ENCODE results near the gene ASB8.

The ASB8 gene

GRCh38 chr12:48157018-48157888 lies at the start of gene ASB8:
ASB8 (minus strand) TSS chr12:48157515; CDS start chr12:48153496, 4,019 bp downstream.
- DNase-seq: peak; percentile 97

- no peak for DNase-seq
Observed at GRCh38 chr12:48203192-48203591, 45.9 kb upstream of the ASB8 start, which contains the start of gene OR10AD1. OR10AD1 (minus strand) TSS chr12:48203292; CDS start chr12:48203292, 0 bp downstream.

GRCh38 chr12:48202766-48203165 lies 45.5 kb upstream of the ASB8 start:
- no peak for DNase-seq

- DNase-seq: no peak
Observed at GRCh38 chr12:48201516-48201915, 44.2 kb upstream of the ASB8 start.

GRCh38 chr12:48201091-48201490 lies 43.8 kb upstream of the ASB8 start:
- DNase-seq: no peak

GRCh38 chr12:48199774-48200221 lies 42.5 kb upstream of the ASB8 start:
- no peak for DNase-seq

GRCh38 chr12:48198985-48199384 lies 41.7 kb upstream of the ASB8 start:
- DNase-seq: no peak

GRCh38 chr12:48198672-48198971 lies 41.3 kb upstream of the ASB8 start:
- no peak for DNase-seq

- peak; percentile 81 for DNase-seq
Observed at GRCh38 chr12:48197971-48198671, 40.8 kb upstream of the ASB8 start.

- peak; percentile 45 for DNase-seq
Observed at GRCh38 chr12:48197549-48197970, 40.2 kb upstream of the ASB8 start.

GRCh38 chr12:48194799-48195201 lies 37.5 kb upstream of the ASB8 start:
- no peak for DNase-seq

- DNase-seq: no peak
Observed at GRCh38 chr12:48193623-48194022, 36.3 kb upstream of the ASB8 start.

- no peak for DNase-seq
Observed at GRCh38 chr12:48192861-48193260, 35.5 kb upstream of the ASB8 start.

GRCh38 chr12:48191096-48191495 lies 33.8 kb upstream of the ASB8 start:
- no peak for DNase-seq

GRCh38 chr12:48189331-48190125 lies 32.2 kb upstream of the ASB8 start:
- DNase-seq: peak; percentile 66

- no peak for DNase-seq
Observed at GRCh38 chr12:48187916-48188695, 30.8 kb upstream of the ASB8 start.

- no peak for DNase-seq
Observed at GRCh38 chr12:48185181-48185919, 28.0 kb upstream of the ASB8 start.

GRCh38 chr12:48184549-48184922 lies 27.2 kb upstream of the ASB8 start:
- no peak for DNase-seq

GRCh38 chr12:48183876-48184548 lies 26.7 kb upstream of the ASB8 start:
- DNase-seq: no peak

- DNase-seq: peak; percentile 80
Observed at GRCh38 chr12:48183091-48183875, 26.0 kb upstream of the ASB8 start, which contains the start of gene CCDC184. CCDC184 (plus strand) TSS chr12:48183644; CDS start chr12:48184123, 479 bp downstream.

Measured in NCI-H748 treated with DMSO at 0.1 percent for 48 hours (cell line).